ENCODE results near the gene PCIF1.

PCIF1 gene

GRCh38 chr20:45997187-45997586 lies 62.7 kb downstream of the PCIF1 start:
- TF ChIP-seq CTCF (IDR thresholded peaks at IDR 0.05; ENCODE audit: low read depth, low read length, missing control alignments): no peak
- DNase-seq (ENCODE audit: extremely low read depth, low read depth): no peak
- H3K4me3 ChIP-seq (replicated peaks; ENCODE audit: low read depth, low read length): no peak overlapping the region
